PC-9 (cell line): ENCODE results near the gene MUS81.

Experiments used
- EZH2 ChIP-seq: fragments of 200-600 bp; sonication (generic); IDR thresholded peaks from 2 replicates; pipeline ENCODE4 v1.8.0; 2017; ENCODE audit warnings: antibody characterized with exemption, low read depth
- TF ChIP-seq, protein P1 (sequence below): fragments of 200-600 bp; sonication (generic); conservative IDR thresholded peaks from 2 replicates; pipeline ENCODE4 v1.6.1; 2017; ENCODE audit warnings: mixed run types, antibody characterized with exemption, mild to moderate bottlenecking, moderate library complexity

DNA sequence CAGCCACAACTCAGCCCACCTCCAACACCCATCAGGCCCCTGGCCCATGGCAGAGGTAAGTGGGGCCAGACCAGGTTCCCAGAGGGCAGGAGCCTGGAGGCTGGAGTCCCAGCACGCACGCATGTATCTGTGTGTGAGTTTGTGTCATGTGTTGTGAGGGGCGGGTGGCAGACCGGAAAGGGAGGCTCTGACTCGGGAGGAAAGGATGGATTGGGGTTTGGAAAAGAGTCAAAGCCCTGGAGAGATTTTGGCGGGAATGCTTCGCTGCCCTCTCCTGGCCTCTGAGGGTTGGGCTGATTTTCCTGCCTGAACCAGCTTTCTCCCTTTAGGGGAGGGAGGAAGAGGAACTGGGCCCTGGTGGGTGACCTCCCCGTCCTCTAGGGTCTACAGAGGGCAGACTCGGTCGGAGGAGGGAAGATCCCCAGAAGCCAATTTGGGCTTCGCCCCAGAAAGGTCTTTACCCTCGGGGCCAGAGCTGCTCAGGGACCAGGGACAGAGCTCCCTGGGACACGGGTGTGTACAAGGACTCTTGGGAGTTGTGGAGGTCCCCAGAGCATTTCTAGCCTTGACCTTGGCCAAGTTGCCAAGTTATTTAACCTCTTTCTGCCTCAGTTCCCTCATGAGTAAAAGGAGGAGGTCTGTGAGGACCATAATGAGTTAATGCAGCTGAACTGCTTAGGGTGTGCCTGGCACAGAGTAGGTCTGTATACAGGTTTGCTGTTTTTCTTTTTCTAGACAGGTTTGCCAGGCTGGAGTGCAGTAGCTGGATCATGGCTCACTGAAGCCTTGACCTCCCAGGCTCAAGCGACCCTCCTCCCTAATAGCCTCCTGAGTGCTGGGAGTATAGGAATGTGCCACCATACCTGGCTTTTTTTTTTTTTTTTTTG, 51.7 kb downstream of the MUS81 start:
- TF ChIP-seq, protein P1, sequence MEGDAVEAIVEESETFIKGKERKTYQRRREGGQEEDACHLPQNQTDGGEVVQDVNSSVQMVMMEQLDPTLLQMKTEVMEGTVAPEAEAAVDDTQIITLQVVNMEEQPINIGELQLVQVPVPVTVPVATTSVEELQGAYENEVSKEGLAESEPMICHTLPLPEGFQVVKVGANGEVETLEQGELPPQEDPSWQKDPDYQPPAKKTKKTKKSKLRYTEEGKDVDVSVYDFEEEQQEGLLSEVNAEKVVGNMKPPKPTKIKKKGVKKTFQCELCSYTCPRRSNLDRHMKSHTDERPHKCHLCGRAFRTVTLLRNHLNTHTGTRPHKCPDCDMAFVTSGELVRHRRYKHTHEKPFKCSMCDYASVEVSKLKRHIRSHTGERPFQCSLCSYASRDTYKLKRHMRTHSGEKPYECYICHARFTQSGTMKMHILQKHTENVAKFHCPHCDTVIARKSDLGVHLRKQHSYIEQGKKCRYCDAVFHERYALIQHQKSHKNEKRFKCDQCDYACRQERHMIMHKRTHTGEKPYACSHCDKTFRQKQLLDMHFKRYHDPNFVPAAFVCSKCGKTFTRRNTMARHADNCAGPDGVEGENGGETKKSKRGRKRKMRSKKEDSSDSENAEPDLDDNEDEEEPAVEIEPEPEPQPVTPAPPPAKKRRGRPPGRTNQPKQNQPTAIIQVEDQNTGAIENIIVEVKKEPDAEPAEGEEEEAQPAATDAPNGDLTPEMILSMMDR = no peak; the same call in 1 of the 2 replicates
- TF ChIP-seq EZH2 = no peak
